Jurkat, Clone E6-1 (cell line): ENCODE measurements around the gene MYO7A.

Experiments used
- DNase-seq: peaks from one replicate; pipeline ENCODE4 v3.0.0-alpha.2; 2011; ENCODE audit warnings: low read depth, low spot score
- H3K4me3 ChIP-seq: 2 replicates; pipeline ENCODE4 v1.5.1; 2011; ENCODE audit warnings: mild to moderate bottlenecking, low read length, control low read depth, moderate library complexity

MYO7A gene

DNA sequence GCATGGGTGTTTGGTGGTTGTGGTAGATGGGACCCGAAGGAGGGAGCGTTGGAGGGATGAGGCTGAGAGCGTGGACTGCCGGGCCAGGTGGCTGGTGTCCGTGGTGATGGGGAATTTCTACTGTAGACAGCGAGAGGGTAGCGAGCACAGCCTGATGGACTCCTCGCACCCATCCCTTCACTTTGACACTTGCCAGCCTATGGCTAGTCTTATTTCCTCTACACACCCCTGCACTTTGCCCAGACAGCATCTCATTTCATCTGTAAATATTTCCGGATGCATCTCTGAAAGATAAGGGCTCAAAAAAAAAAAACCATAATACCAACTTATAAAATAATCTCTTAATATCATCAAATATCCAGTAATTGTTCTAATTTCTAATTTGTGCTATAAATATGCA is 19.6 kb upstream of the MYO7A start:
- no peak overlapping the region for H3K4me3 ChIP-seq

DNA sequence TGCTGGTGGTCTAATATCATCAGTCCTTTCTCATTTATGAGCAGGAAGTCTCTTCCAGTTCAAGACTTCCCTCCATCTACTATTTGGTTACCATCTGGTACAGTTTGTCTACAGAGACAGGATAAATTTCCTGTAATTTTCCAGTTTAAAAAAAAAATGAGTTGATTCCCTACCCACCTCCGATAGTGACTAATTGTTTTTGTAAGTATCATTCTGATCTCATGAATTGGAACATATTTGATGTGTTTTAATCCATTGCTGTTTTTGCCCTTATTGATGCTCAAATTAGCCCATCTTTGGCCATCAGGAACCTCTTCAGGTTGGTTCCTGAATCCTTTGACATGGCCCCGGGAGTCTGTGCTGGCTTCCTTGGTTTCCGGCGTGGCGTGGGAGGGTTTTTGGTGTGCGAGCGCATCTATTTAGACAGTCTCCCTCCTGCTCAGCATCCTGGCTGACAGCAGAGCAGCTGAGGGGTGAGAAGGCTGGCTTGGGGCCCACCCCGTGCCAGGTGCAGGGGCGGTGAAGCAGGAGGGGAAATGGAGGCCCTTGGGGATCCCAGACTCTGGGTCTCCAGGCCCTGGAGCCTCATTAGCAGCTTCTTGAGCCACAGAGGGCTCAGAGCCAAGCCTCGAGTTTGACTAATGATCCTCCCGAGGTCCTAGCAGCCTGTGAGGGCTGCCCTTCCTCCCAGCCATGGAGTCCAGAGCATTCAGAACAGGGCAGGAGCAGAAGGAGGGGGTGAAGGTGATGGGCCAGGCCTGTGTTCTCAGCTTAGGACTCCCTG is 18.6 kb upstream of the MYO7A start:
- no peak overlapping the region for H3K4me3 ChIP-seq
- DNase-seq: no peak

More for the DNA sequence above, 19.6 kb upstream of the MYO7A start:
- DNase-seq: no peak

DNA sequence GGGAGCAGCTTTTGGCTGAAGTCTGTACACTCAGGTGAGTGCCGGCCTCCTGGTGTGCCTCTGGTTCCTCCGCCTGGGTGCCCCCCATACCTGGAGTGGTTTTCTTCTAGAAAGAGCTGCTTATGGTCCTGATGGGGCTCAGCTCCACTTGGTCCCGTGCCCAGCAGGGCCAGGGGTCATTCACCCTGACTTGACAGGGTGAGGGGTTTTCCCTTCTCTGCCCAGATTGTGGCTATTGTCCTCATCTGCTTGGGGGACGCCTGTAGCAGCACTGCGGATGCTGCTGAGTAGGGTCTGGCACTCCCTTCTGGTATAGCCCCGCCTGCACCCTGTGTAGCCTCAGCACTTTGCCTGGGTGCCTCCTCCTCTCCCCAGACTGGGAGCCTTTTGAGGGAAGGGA is 17.2 kb upstream of the MYO7A start:
- H3K4me3 ChIP-seq: no peak overlapping the region
- DNase-seq: no peak

DNA sequence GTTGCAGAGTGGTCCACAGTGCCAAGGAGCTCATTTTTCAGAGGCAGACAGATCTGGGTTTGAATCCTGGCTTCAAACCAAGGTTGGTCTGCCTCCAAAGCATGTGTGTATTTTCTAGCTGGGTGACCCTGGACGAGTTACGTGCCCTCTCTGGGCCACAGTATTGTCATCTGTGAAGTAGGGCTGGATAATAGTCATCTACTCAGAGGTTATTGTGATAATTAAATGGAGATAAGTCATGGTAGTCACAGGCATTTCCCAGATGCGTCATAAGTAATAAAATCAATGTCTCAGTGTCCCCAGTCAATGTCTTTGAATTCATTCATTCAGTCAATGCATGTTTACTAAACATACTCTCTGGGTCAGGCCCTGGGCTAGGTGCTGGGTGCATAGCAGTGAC is 16.8 kb upstream of the MYO7A start:
- no peak overlapping the region for H3K4me3 ChIP-seq
- DNase-seq: no peak

DNA sequence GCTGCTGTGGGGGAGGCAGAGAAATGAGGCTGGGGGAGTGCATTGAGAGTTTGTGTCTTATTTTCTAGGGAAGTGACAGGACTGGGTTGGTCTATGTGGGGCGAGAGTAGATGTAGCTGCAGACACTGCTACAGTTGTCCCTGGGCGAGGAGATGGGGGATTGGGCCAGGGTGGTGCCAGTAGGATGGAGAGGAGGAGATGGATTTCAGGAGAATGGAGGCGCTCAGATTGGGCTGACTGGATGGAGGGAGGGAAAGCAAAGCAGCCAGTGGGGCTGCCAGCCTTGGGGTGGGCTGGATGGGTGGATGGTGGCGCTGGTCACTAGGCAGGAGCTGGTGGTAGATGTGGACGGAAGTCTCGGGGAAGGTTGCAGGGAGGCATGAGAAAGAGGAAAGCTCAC is 16.1 kb upstream of the MYO7A start:
- no peak overlapping the region for H3K4me3 ChIP-seq

DNA sequence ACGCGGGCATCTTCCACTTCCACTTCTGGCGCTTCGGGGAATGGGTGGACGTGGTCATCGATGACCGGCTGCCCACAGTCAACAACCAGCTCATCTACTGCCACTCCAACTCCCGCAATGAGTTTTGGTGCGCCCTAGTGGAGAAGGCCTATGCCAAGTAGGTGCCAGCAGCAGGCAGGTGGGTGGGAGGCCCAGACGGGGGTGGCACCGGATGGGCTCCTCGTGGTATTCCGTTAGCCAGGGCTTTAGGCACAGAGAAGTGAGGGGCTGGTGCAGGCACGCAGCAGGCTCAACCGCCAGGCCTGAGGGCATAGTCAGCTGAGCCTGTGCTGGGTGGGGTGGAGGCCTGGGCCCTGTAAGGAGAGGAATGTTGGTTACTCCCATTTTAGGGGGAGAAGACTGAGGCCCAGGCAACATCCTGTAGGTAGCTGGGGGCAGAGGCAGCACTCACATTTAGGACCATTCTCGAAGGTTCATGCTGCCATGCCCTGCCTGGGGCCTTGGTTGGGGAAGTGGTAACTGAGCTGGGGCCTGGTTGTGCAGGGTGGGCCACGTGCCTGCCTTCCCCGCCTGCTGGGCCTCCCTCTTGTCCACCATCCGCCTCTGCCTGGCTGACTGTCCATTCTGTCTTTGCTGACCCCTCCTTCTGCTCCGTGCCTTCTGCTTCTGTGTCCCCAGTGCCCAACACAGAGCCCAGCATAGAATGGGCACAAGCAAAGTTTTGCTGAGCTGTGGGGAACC is 15.2 kb upstream of the MYO7A start:
- no peak overlapping the region for H3K4me3 ChIP-seq
- DNase-seq: no peak

More for the DNA sequence above, 16.1 kb upstream of the MYO7A start:
- no peak for DNase-seq

DNA sequence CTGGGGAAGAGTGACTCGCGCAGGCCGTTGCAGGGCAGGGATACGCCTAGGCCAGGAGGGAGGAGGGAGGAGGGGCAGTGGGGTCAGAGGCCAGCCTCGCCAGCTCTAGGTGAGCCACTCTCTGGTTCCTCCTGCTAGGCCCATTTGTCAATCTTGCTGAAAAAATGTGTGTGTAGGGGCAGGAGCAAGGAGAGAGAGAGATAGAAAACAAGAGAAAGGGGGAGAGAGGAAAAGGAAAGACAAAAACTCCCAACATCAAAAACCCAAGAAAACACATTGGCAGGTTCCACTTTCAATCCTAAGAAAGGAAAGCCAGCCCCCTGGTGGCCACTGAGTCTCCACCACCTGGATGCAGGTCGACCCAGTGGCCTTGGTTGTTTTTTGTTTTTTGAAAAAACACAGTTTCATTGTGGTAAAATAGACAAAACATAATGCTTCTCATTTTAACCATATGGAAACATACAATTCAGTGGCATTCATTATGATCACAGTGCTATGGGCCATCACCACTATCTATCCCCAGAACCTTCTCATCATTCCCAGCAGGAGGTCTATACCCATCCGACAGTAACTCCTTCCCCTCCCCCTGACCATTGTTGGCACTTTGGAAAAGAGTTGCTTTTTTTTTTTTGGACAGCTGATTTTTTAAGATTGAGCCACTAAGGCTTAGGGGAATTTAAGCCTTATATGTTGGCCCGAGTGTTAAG is 14.5 kb upstream of the MYO7A start:
- no peak for DNase-seq
- H3K4me3 ChIP-seq: no peak overlapping the region

DNA sequence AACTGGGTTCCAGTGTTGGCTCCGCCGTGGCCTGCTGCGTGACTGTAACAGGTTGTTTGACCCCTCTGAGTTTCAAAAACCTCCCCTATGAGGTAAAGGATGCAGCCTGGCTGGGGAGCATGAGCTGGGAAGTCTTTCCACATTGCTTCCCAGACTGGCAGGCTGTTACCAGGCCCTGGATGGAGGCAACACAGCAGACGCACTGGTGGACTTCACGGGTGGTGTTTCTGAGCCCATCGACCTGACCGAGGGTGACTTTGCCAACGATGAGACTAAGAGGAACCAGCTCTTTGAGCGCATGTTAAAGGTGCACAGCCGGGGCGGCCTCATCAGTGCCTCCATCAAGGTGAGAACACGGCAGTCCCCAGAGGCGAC is 14.0 kb upstream of the MYO7A start:
- no peak overlapping the region for H3K4me3 ChIP-seq
- no peak for DNase-seq

DNA sequence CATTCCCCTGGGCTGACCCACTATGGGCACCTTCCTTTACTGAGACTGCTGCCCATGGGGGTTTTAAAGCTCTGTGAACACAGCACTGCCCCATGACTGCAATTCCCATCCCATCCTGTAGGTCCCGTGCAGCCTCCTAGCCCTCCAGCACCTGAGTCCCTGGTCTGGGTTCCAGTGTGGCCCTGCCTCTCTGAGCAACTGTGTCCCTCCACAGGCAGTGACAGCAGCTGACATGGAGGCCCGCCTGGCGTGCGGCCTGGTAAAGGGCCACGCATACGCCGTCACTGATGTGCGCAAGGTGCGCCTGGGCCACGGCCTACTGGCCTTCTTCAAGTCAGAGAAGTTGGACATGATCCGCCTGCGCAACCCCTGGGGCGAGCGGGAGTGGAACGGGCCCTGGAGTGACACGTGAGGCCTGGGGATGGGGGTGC is 12.8 kb upstream of the MYO7A start:
- no peak for DNase-seq
- no peak overlapping the region for H3K4me3 ChIP-seq

DNA sequence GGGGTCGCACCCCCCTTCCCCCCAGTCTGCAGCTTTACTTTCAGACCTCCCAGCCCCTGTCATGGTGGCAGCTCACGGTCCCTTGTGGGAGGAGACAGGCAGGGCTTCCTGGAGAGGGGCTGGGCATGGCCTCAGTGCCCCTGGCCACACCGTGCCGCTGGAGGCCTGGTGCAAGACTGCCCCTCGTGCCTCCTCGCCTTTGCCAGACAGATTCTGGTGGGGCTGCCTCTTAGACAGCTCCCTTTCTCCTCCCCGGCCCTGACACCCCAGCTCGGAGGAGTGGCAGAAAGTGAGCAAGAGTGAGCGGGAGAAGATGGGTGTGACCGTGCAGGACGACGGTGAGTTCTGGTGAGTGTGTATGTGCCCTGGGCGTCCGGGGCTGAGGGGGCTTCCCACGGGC is 12.1 kb upstream of the MYO7A start:
- no peak for DNase-seq
- no peak overlapping the region for H3K4me3 ChIP-seq

DNA sequence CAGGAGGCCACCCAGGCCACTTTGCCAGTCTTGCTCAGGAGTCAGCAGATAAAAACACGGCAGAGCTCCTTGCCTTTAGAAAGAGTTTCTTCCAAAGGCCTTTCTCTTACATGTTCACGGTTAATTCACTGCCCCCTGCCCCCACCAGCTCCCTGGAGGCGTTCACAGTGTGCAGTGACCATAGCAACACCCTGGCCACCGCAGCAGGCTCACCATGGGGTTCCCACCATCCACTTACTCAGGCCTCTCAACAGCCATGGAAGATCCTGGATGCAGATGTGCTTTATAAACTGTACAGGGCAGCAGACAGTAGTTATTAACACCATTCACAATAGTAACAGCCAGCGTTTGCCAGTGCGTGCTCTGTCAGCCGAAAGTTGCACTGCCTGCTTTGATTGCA is 10.6 kb upstream of the MYO7A start:
- no peak overlapping the region for H3K4me3 ChIP-seq
- DNase-seq: no peak

DNA sequence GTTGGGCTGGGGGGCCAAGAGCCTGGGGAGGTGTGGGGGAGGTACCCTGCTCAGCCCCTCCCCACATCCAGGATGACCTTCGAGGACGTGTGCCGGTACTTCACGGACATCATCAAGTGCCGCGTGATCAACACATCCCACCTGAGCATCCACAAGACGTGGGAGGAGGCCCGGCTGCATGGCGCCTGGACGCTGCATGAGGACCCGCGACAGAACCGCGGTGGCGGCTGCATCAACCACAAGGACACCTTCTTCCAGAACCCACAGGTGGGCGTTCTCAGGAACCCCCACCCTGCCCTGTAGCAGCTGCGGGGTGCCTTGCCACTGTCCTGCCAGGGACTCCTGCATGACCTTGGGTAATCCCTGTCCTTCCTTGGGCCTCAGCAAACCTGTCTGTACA is 10.0 kb upstream of the MYO7A start:
- H3K4me3 ChIP-seq: no peak overlapping the region
- no peak for DNase-seq

DNA sequence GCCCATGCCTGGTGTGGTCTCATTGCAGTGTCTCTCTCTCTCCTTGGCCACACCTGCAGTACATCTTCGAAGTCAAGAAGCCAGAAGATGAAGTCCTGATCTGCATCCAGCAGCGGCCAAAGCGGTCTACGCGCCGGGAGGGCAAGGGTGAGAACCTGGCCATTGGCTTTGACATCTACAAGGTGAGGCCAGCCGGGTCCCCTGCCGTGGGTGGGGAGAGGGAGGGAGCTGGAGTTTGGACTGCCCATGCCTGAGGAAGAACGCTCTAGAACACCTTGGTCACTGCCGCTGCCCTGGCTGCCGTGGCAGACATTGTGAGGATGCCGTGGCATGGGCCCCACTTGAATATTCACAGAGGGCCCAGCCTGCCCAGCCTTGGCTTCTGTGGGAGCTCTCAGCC is 9.1 kb upstream of the MYO7A start:
- H3K4me3 ChIP-seq: no peak overlapping the region
- DNase-seq: no peak

DNA sequence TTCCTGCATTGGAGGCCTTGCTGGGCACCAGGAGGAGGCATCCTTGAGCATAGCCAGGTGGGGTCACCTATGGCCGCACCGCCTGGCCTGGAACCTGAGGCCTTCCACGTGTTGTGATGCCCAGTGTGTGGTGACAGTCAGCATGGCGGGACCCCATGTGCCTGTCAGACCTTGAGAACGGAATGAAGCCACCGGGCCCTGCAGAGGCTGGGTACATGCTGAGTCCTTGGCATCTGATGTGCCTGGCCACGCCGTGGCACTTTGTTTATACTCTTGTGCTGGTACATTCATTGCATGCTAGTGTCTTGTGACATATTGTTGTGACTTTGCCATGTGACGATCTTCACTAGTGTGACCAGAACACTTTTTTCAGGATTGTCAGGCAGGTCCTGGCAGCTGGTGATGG is 8.5 kb upstream of the MYO7A start:
- DNase-seq: no peak
- no peak overlapping the region for H3K4me3 ChIP-seq

DNA sequence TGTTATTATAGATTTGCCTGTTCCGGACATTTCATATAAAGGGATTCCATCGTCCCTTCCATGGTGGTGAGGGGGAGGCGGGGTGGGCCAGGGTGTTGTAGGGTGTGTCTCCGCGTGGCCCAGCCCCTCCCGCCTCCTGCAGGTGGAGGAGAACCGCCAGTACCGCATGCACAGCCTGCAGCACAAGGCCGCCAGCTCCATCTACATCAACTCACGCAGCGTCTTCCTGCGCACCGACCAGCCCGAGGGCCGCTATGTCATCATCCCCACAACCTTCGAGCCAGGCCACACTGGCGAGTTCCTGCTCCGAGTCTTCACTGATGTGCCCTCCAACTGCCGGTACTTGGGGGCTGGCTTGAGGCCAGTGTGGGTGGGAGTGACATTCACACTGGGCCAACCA is 7.5 kb upstream of the MYO7A start:
- no peak overlapping the region for H3K4me3 ChIP-seq
- no peak for DNase-seq

DNA sequence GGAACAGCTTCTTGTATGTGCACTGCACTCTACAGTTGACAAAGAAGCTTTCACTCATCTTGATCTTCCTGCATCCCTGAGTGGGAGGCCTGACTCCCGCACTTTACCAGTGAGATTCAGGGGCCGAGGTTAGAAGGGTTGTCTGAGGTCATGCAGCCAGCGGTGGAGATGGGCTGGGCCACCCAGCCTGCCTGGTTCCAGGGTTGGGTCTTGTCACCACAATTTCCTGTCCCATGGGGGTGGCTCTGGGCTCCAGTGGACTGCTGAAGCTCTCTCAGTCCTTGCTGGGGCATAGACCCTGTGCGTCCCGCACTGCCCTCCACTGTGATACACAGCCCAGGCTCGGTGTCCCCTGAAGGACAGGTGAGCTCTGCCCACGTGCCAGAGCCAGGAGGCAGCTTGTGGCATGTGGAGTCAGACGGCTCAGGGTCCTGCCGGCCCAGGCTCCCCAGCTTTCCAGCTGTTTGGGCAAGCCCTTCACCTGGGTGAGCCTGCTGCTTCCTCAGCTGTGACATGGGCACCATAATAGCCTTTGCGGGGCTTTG is 6.9 kb upstream of the MYO7A start:
- DNase-seq: no peak
- H3K4me3 ChIP-seq: no peak overlapping the region

DNA sequence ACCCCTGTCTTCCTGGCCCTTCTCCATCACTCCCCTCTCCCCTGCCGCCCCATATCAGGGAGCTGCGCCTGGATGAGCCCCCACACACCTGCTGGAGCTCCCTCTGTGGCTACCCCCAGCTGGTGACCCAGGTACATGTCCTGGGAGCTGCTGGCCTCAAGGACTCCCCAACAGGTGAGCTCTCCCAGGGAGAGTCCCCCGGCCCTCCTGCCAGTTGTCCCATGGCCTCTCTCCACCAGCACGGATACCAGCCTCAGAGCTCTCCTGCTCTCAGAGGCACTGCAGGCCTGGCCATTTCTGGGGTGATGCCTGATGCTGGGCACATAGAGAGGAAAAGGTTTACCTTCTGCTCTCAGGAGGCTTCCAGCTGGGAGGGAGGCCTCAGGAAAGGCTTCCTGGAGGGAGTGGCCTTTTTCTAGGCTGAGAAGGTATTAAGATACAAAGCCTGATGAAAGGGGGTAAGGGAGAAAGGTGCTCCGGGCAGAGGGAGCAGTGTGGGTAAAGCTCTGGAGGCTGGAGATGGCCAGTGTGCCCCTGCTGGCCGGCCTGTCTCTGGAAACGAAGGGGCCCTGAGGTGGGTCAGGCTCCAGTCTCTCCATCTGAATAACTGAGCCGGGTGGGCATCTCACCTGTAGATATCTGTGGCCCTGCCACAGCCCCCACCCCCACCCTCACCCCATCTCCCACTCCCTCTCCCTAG is 6.0 kb upstream of the MYO7A start:
- no peak for DNase-seq
- no peak overlapping the region for H3K4me3 ChIP-seq

DNA sequence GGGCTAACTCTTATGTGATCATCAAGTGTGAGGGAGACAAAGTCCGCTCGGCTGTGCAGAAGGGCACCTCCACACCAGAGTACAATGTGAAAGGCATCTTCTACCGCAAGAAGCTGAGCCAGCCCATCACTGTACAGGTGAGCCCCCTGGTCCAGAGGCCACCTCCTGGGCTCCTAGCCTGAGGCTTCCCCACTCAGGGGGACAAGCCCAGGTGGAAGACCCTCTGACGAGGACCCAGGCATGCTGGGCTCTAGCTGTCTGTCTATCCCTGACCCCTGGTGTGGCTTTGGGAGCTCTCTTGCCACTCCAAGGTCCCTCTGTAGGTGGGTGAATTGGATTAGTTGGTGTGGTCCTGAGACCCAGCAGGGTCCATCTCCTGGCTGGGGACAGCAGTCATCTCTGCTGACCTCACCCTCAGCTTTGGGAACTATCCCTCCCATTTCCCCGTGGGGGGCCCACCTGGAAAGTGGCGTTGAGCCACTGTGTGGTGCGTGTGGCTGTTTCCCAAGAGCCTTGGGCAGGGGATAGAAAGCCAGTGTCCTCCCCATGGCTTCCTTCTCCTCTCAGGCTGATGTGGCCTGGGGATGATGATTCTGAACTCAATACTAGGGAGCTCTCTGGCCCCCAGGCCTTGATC is 5.4 kb upstream of the MYO7A start:
- H3K4me3 ChIP-seq: no peak overlapping the region
- DNase-seq: no peak

DNA sequence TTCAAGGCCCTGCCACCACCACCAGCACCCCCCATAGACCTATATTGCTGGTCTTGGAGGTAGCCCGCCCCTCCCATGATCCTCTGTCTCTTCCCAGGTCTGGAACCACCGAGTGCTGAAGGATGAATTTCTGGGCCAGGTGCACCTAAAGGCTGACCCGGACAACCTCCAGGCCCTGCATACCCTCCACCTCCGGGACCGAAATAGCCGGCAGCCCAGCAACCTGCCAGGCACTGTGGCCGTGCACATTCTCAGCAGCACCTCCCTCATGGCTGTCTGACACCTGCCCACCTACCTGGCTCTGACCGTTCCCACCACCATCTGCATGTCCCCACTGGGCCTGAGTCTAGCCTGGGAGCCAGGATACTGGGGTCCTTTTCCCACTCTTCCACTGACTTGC is 4.5 kb upstream of the MYO7A start:
- H3K4me3 ChIP-seq: no peak overlapping the region
- DNase-seq: no peak
